ENCODE results near the gene PLAAT2. TPM values are rescaled to one million over a fixed set of nuclear protein-coding genes. Genes with fewer than 3 reads are reported as not detected.

PLAAT2 gene
- total and polyA plus RNA-seq, 2 of the 13 experiments (the other 11 are each of a cell fraction or from before 2014, with no cell fraction given), result 0.22 TPM; not detected in 1

DNA sequence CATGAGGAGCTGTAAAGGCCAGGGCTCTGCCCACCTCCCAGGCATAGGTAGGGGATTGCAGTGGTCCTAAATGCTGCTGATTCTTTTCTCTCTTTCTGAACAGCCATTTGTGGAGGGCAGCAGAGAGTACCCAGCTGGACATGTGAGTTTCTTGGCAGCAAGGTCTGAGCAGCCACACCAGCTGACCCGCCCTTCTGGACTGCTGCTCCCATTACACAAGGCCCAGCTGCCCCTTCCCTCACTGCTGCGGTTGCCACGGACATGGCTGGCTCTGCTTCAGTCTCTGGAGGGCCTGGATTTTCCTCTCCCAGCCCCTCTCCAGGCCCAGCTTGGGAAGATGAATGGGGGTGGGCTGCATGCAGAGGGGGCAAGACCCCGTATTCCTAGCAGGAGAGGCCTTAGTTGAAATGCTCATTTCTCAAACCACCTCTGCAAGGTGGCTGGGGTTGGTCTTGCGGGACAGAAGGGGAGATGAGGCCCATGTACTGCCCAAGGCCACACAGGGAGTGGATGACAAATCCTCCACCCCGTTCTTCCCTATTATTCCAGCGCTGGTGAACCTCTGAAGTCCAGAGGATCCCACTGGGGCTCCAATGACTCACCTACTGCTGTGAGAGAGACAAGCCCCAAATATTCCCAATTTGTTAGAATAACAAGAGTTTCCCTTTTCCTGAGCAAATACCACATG is 52.7 kb downstream of the PLAAT2 start:
- H3K27me3 ChIP-seq (ENCODE audit: control insufficient read depth in 1 of 2, insufficient read depth in 2 of 2, low read length in 2 of 2), result peaks cover 5 to 40% of the 10 kb centered on the region in 2 experiments; a peak in 4 of 5 replicates
- no peak for DNase-seq (ENCODE audit: low spot score)
- POLR2A ChIA-PET, result no interaction called here
- H3K4me1 ChIP-seq (ENCODE audit: insufficient read depth, low read length), result no peaks in the 10 kb centered on the region
- intact Hi-C loops (cut with micrococcal nuclease; ENCODE audit: unreplicated experiment), result no loop called here
- no peak overlapping the region for H3K27ac ChIP-seq (ENCODE audit: extremely low read length, insufficient read depth, low read length)
- H3K9me3 ChIP-seq (ENCODE audit: low read length), result no peaks in the 10 kb centered on the region
- no peaks in the 10 kb centered on the region for H3K79me2 ChIP-seq (ENCODE audit: insufficient read depth, low read length)
- FAIRE-seq, result no peak
- 34% methylated on average over 4 of the region's 7 CpGs for WGBS (ENCODE audit: low lambda C conversion rate)
- ATAC-seq, result peak; percentile 53
- H4K20me1 ChIP-seq (ENCODE audit: insufficient read depth, low read length), result no peaks in the 10 kb centered on the region
- BruUV-seq (replicated peaks), result no TSS peak
- H2AFZ ChIP-seq (ENCODE audit: low read length), result no peak overlapping the region
- H3K36me3 ChIP-seq (replicated peaks in 1 of 2; ENCODE audit: control insufficient read depth in 1 of 2, insufficient read depth in 2 of 2, low read length in 2 of 2), result no peaks in the 10 kb centered on the region
- no peak overlapping the region for H3K4me3 ChIP-seq (replicated peaks in 1 of 3; ENCODE audit: insufficient read depth in 1 of 3, low read depth in 2 of 3, low read length in 3 of 3)
- H3K4me2 ChIP-seq (ENCODE audit: low read depth, low read length), result no peak overlapping the region
- H3K9ac ChIP-seq (ENCODE audit: insufficient read depth, low read depth, low read length), result no peak overlapping the region
- CTCF ChIA-PET (ENCODE audit: low intra/inter-chr PET ratio, low total read pairs), result no interaction called here
- in situ Hi-C loops (cut with HindIII; ENCODE audit: extremely low pct_ligation_motif_present, low pct_unique_long_range_greater_than_20kb), result no loop called here
- TF ChIP-seq ZNF672 (CRISPR knock-in tag; IDR thresholded peaks at IDR 0.05), result no peak
- TF ChIP-seq, protein P1, sequence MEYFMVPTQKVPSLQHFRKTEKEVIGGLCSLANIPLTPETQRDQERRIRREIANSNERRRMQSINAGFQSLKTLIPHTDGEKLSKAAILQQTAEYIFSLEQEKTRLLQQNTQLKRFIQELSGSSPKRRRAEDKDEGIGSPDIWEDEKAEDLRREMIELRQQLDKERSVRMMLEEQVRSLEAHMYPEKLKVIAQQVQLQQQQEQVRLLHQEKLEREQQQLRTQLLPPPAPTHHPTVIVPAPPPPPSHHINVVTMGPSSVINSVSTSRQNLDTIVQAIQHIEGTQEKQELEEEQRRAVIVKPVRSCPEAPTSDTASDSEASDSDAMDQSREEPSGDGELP (IDR thresholded peaks at IDR 0.05; ENCODE audit: borderline replicate concordance, low read depth), result peak; percentile 58; the same call in 1 of the 2 replicates

DNA sequence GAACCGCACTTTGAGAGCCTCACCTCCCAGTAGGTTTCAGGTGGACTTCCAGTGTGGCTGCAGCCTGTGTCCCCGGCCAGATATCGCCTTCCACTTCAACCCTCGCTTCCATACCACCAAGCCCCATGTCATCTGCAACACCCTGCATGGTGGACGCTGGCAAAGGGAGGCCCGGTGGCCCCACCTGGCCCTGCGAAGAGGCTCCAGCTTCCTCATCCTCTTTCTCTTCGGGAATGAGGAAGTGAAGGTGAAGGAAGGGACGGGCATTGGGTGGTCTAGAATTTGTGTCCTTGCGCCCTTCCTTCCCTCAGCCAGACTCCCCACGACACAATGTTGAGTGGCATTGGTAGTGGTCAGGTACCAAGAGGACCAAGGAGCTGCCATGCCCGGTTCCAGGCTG is 54.4 kb downstream of the PLAAT2 start:
- in situ Hi-C loops (cut with HindIII; ENCODE audit: extremely low pct_ligation_motif_present, low pct_unique_long_range_greater_than_20kb) (no loop called here), intact Hi-C loops (cut with micrococcal nuclease; ENCODE audit: unreplicated experiment) (loop anchor here (1.0 kb wide), 1 partner anchor 29 kb away; no protein-coding TSS in a partner anchor)
- peaks cover 5 to 39% of the 10 kb centered on the region in 2 experiments; a peak in 4 of 5 replicates for H3K27me3 ChIP-seq (ENCODE audit: control insufficient read depth in 1 of 2, insufficient read depth in 2 of 2, low read length in 2 of 2)
- H3K36me3 ChIP-seq (replicated peaks in 1 of 2; ENCODE audit: control insufficient read depth in 1 of 2, insufficient read depth in 2 of 2, low read length in 2 of 2), result no peaks in the 10 kb centered on the region
- no peak for FAIRE-seq
- no peak overlapping the region for H2AFZ ChIP-seq (ENCODE audit: low read length)
- H3K4me1 ChIP-seq (ENCODE audit: insufficient read depth, low read length), result no peaks in the 10 kb centered on the region
- no peak for ATAC-seq
- no peaks in the 10 kb centered on the region for H4K20me1 ChIP-seq (ENCODE audit: insufficient read depth, low read length)
- DNase-seq (ENCODE audit: low spot score), result no peak
- no peak overlapping the region for H3K27ac ChIP-seq (ENCODE audit: extremely low read length, insufficient read depth, low read length)
- H3K9me3 ChIP-seq (ENCODE audit: low read length), result no peaks in the 10 kb centered on the region
- 46% methylated on average over 12 of the region's 12 CpGs for WGBS (ENCODE audit: low lambda C conversion rate)
- H3K79me2 ChIP-seq (ENCODE audit: insufficient read depth, low read length), result no peaks in the 10 kb centered on the region
- CTCF ChIA-PET (ENCODE audit: low intra/inter-chr PET ratio, low total read pairs), result interaction anchor here (1.7 kb wide), 1 partner anchor 29 kb away, joined by 21 read pairs; no protein-coding TSS in a partner anchor
- no peak overlapping the region for H3K4me2 ChIP-seq (ENCODE audit: low read depth, low read length)
- no peak overlapping the region for H3K9ac ChIP-seq (ENCODE audit: insufficient read depth, low read depth, low read length)
- POLR2A ChIA-PET, result interaction anchor here (0.6 kb wide), 1 partner anchor 139 kb away, joined by 4 read pairs; the partner anchor contains the start of gene SLC22A9
- no peak overlapping the region for H3K4me3 ChIP-seq (replicated peaks in 1 of 3; ENCODE audit: insufficient read depth in 1 of 3, low read depth in 2 of 3, low read length in 3 of 3)
- no TSS peak for BruUV-seq (replicated peaks)
- TF ChIP-seq MBD4 (IDR thresholded peaks at IDR 0.05; ENCODE audit: borderline replicate concordance, low read length) (no peak), ZNF205 (CRISPR knock-in tag; IDR thresholded peaks at IDR 0.05) (no peak), SMARCC2 (IDR thresholded peaks at IDR 0.05) (no peak), ZNF768 (CRISPR knock-in tag; IDR thresholded peaks at IDR 0.05) (no peak), ZNF749 (CRISPR knock-in tag; IDR thresholded peaks at IDR 0.05; ENCODE audit: borderline replicate concordance) (no peak), ZNF143 (CRISPR knock-in tag; IDR thresholded peaks at IDR 0.05) (no peak), ZSCAN21 (CRISPR knock-in tag; IDR thresholded peaks at IDR 0.05; ENCODE audit: borderline replicate concordance) (no peak), ZNF468 (CRISPR knock-in tag; IDR thresholded peaks at IDR 0.05) (no peak), AHR (CRISPR knock-in tag; IDR thresholded peaks at IDR 0.05) (no peak), RFX3 (CRISPR knock-in tag; IDR thresholded peaks at IDR 0.05) (no peak), ZNF460 (CRISPR knock-in tag; IDR thresholded peaks at IDR 0.05; ENCODE audit: borderline replicate concordance) (no peak)
- TF ChIP-seq, protein P2, sequence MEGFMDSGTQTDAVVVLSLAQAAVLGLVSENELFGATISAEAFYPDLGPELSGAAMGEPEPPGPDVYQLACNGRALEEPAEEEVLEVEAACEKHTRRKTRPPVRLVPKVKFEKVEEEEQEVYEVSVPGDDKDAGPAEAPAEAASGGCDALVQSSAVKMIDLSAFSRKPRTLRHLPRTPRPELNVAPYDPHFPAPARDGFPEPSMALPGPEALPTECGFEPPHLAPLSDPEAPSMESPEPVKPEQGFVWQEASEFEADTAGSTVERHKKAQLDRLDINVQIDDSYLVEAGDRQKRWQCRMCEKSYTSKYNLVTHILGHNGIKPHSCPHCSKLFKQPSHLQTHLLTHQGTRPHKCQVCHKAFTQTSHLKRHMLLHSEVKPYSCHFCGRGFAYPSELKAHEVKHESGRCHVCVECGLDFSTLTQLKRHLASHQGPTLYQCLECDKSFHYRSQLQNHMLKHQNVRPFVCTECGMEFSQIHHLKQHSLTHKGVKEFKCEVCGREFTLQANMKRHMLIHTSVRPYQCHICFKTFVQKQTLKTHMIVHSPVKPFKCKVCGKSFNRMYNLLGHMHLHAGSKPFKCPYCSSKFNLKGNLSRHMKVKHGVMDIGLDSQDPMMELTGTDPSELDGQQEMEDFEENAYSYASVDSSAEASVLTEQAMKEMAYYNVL (CRISPR knock-in tag; IDR thresholded peaks at IDR 0.05; ENCODE audit: borderline replicate concordance), result no peak
- TF ChIP-seq, protein P3, sequence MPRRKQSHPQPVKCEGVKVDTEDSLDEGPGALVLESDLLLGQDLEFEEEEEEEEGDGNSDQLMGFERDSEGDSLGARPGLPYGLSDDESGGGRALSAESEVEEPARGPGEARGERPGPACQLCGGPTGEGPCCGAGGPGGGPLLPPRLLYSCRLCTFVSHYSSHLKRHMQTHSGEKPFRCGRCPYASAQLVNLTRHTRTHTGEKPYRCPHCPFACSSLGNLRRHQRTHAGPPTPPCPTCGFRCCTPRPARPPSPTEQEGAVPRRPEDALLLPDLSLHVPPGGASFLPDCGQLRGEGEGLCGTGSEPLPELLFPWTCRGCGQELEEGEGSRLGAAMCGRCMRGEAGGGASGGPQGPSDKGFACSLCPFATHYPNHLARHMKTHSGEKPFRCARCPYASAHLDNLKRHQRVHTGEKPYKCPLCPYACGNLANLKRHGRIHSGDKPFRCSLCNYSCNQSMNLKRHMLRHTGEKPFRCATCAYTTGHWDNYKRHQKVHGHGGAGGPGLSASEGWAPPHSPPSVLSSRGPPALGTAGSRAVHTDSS (CRISPR knock-in tag; conservative IDR thresholded peaks at IDR 0.05), result no peak
